GM21529 (cell line): ENCODE results near the gene PDE9A.

Source experiments
- ATAC-seq: cut with Tn5 transposase; IDR thresholded peaks from one replicate; pipeline ENCODE4 v1.9.1; 2021; ENCODE audit not compliant: unreplicated experiment

Gene PDE9A

GRCh38 chr21:42641311-42642218, 11.9 kb upstream of the PDE9A start:
- ATAC-seq: no peak

- ATAC-seq: no peak
Measured at GRCh38 chr21:42642219-42642745, 11.1 kb upstream of the PDE9A start.

DNA sequence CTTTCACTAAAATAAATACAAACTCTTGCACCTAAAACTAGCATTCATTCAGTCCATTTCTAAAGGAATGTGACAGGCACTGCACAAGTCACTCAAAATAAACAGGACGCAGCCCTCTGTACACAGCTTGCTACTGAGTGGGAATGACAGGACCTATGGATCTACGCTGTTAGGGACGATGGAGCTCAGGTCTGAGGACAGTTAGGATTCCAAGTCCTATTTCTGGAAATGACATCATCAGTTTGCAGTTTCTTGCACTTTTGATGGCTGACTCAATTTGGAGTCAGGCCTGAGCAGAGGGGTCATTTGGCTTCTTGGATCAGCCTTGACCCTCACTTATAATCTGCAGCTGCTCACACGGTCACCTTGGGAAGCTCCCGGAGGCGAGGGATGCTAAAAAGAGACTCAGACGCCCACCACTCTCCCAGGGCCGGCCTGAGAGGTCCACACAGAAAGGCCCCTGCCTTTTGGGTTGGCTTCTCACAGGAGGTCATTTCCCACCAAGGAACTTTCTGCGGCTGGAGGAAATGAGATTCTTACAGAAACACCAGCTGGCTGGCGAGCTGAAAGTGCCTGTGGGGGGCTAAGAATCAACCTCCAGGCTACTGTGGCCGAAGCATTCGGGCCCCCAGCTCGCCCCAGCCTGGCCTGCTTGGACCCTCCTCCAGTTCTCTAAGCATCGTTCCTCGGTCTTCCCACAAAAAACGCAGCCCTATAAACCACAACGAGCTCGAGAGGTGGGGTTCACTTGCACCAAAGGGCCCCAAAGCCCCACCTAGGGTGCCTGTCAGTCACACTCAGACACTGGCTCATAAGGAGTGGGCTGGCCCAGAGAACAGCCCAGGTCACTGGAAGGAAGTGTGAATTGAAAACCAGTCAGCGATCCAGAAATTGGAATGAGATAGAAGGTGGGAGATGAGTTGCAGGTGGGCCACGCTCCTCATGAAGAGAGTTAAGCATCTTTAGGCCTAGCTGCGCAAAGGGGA, 8.9 kb upstream of the PDE9A start:
- no peak for ATAC-seq

DNA sequence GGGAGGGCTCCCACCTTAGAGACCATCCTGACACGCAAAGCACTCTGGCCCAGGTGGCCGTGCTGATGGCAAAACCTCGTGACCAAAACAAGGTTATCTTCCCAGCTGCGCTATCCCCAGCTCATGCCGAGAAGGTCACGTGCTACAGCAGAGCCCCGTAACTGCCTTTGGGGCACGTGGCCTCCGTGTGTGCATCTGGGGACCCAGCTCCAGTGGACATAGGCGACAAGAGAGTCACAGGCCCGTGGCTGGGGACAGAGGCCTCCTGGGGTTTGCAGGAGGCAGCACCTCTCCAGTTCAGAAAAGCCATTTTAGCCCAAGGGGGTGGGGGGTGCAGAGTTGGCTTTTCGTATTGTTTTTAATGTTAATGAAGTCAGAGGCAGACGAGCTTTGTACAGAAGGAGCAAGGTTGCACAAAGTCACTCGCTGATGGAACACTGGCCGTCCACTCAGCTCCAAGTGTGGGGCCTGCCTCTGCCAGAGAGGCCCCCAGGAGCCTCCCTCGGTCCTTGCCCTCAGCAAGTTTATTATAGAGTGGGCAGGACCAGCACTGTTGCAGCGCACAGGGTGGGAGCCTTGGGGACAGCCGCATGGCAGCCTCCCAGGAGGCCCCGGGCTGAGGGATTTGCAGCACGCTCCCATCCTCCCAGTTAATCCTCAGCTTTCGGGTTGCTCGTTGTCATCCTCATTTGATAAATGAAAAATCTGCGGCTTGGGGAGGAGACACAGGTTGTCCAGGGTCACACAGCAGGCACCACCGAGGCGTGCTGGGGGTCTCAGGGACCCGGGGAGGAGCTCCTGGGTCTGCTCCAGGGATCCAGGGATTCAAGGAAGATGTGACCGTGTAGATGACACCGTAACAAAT, 8.0 kb upstream of the PDE9A start:
- ATAC-seq: no peak

DNA sequence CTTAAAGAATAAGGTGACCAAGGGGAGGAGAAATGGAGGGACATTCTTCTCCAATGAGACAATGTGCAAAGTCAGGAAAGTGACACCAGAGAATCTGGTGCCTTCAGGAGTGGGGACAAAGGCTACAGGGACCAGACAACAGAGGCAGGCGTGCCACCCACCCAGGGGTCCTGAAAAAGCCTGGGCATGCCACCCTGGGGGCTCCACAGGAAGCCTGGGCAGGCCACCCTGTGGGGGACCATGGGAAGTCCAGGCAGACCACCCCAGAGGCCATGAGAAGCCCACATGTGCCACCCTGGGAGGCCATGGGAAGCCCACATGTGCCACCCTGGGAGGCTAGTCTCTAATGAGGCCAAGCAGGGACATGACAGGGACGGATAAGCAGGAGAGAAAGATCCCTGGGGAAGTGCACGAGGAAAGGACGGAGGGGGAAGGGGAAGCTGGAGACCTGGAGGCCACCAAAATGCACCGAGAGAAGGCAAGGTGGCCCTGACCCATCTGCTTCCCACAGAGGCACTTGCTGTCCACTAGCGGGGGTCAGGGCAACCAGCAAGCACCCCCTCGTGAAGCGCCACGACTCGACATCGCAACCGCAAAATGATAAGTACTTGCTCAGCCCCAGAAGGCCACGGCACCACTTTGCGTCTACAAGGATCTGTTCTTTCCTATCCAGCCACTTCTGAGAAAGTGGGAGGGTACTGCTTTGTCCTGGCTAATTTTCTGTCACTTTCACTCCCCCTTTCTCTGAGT, 7.2 kb upstream of the PDE9A start:
- ATAC-seq: no peak

DNA sequence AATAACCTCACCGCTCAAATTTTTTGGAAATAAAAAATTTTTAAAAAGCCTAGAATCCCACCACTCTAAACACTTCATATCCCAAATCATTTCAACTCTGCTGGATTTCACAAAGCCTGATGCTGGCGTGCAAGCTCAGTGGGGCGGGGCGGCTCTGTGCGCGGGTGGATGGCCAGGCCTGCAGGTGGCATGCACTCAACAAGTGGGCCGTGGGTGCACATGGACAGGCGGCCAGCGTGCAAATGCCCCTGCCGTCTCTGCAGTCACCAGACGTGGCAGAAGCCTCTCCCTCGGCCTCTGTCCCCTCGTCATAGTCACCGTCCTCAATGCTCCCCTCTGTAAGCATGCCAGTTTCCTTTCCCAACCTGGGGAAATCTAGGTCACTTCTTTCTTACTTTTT, 6.6 kb upstream of the PDE9A start:
- no peak for ATAC-seq

GRCh38 chr21:42648606-42649005, 4.8 kb upstream of the PDE9A start:
- ATAC-seq: no peak

DNA sequence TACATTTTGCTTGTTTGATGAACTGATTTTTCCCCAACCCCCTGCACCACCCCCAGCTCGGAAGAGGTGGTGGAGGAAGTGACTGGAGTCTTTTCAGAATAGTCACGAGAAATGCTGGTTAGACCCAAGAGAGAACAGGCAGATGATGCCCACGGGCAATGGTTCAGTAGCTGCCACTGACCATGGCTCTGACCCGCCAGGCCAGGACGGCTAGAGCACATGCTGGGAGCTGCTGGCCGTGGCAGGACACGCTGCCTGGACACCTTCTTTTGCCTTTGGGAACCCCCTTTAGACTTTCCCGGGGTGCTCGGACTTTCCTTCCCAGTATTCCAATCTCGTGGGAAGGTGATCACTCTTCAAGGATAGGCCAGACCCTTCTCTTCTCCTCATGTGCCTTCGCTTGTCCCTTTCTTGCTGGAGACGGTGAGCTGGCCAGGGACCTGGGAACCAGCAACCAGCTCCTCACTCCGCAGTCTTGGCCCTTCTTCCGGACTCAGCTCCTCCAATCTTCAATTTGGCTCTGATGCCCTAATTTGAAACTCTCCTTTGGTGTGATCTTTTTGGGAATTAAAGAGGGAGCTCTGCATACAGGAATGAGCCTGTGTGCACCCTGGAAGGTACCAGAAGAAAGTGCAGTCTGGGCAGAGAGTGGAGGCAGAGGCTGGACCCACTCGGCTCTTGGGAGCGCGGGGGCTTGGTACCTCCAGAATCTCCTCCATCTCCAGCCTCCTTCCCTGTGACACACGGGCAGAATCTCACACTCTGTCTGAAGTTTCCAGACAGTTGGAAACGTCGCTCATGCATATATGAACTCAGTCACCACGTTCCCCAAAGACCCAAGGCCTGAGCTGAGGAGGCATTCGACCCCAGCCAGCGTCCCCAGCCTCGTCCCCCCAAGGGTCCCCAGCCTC, 4.0 kb upstream of the PDE9A start:
- ATAC-seq: no peak

- ATAC-seq: no peak
Measured at GRCh38 chr21:42650033-42650370, 3.4 kb upstream of the PDE9A start.

- ATAC-seq: no peak
Measured at GRCh38 chr21:42650441-42651421, 2.7 kb upstream of the PDE9A start.

GRCh38 chr21:42651515-42652401, 1.7 kb upstream of the PDE9A start:
- no peak for ATAC-seq

GRCh38 chr21:42652527-42653230, 742 bp upstream of the PDE9A start:
- no peak for ATAC-seq

- no peak for ATAC-seq
Measured at GRCh38 chr21:42654179-42654912, 925 bp downstream of the PDE9A start.

- no peak for ATAC-seq
Measured at GRCh38 chr21:42654913-42655795, 1.7 kb downstream of the PDE9A start.
